Measurements from ENCODE around the gene AOPEP.
A peak's percentile ranks its signal among the peaks of the same experiment; 100 is the strongest.

Gene AOPEP

DNA sequence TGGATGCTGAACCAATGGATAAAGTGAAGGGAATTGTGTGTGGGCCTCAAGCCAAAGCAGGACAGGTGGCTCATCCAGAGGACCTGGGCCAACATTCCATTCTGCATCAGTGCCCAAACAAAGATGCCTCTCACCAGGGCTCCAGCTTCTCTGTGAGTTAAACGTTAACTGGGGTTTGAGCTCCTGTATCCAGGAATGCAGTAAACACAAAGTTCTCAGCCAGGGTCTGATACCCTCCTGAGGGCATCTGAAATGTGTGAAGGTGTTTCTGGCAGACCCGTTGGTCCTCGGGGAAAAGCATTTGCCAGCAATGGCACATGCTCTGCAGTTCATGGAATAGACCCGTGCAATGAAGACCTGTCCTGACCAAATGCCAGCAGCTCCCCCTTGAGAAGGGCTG lies 33.9 kb upstream of the AOPEP start:
- H3K9me3 ChIP-seq (ENCODE audit: low read length): no peaks in the 10 kb centered on the region
- no peaks in the 10 kb centered on the region; the same call in 1 of the 2 replicates for H3K36me3 ChIP-seq (ENCODE audit: insufficient read depth, low read length)
- peaks cover 13% of the 10 kb centered on the region for H3K4me1 ChIP-seq (ENCODE audit: insufficient read depth, low read length, severe bottlenecking)
- H3K79me2 ChIP-seq (ENCODE audit: insufficient read depth, low read length): no peaks in the 10 kb centered on the region
- no peaks in the 10 kb centered on the region for H4K20me1 ChIP-seq (ENCODE audit: insufficient read depth, low read length)
- H3F3A ChIP-seq (ENCODE audit: insufficient read depth, low read length): no peaks in the 10 kb centered on the region
- H3K27me3 ChIP-seq (ENCODE audit: insufficient read depth, low read length): no peaks in the 10 kb centered on the region; the same call in none of the 2 replicates
- no peak for TF ChIP-seq EZH2 (IDR thresholded peaks at IDR 0.05; ENCODE audit: borderline replicate concordance, low read length)
- TF ChIP-seq, protein P1, sequence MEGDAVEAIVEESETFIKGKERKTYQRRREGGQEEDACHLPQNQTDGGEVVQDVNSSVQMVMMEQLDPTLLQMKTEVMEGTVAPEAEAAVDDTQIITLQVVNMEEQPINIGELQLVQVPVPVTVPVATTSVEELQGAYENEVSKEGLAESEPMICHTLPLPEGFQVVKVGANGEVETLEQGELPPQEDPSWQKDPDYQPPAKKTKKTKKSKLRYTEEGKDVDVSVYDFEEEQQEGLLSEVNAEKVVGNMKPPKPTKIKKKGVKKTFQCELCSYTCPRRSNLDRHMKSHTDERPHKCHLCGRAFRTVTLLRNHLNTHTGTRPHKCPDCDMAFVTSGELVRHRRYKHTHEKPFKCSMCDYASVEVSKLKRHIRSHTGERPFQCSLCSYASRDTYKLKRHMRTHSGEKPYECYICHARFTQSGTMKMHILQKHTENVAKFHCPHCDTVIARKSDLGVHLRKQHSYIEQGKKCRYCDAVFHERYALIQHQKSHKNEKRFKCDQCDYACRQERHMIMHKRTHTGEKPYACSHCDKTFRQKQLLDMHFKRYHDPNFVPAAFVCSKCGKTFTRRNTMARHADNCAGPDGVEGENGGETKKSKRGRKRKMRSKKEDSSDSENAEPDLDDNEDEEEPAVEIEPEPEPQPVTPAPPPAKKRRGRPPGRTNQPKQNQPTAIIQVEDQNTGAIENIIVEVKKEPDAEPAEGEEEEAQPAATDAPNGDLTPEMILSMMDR (IDR thresholded peaks at IDR 0.05; ENCODE audit: low read length): no peak
- no peak overlapping the region for H3K4me2 ChIP-seq (ENCODE audit: low read length)
- no peak overlapping the region for H3K4me3 ChIP-seq (ENCODE audit: low read depth, low read length, poor library complexity, severe bottlenecking)
- H3K9ac ChIP-seq (ENCODE audit: low read length): no peak overlapping the region
- no peaks in the 10 kb centered on the region for H3K9me2 ChIP-seq (ENCODE audit: low read depth, low read length)
- H3K27ac ChIP-seq (ENCODE audit: low read depth, low read length, poor library complexity, severe bottlenecking): no peak overlapping the region
- no peak overlapping the region for H2AFZ ChIP-seq (ENCODE audit: low read length)

DNA sequence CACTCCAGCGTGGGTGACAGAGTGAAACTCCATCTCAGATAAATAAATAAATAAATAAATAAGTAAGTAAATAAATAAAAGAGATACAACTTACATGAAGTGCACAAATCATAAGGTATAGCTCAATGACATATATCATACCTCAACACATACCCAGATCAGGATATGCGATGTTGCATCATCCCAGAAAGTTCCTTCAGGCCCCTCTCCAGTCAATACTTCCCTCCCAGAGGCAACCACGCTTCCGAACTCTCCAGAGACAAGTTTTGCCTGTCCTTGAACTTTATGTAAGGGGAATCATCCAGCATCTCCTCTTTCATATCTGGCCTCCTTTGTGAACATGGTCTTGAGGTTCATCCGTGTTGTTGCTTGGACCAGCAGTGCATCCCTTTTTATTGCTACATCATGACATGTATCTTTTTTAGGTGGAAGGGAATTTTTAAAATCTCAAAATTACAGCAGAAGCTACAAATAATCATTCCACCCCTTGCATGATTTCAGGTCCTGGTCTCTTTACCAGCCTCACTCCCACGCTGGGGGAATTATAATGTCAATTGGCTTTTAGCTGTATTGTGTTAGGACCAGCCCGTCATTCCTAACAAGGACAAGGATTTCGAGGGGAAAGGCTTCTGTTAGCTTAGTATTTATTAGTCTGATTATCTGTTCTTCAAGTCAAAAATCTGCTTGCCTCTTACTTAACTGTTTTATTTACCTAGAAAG lies 32.9 kb upstream of the AOPEP start:
- H3K4me1 ChIP-seq (ENCODE audit: insufficient read depth, low read length, severe bottlenecking): peaks cover 13% of the 10 kb centered on the region
- H3K9ac ChIP-seq (ENCODE audit: low read length): no peak overlapping the region
- no peak overlapping the region for H3K4me3 ChIP-seq (ENCODE audit: low read depth, low read length, poor library complexity, severe bottlenecking)
- H3F3A ChIP-seq (ENCODE audit: insufficient read depth, low read length): no peaks in the 10 kb centered on the region
- no peaks in the 10 kb centered on the region for H3K9me3 ChIP-seq (ENCODE audit: low read length)
- H2AFZ ChIP-seq (ENCODE audit: low read length): no peak overlapping the region
- no peaks in the 10 kb centered on the region for H3K9me2 ChIP-seq (ENCODE audit: low read depth, low read length)
- 0 out of 2 replicates have a peak overlapping the region, but pooled peaks have one; percentile 10 for H3K4me2 ChIP-seq (ENCODE audit: low read length)
- H3K27ac ChIP-seq (ENCODE audit: low read depth, low read length, poor library complexity, severe bottlenecking): no peak overlapping the region
- no peaks in the 10 kb centered on the region for H4K20me1 ChIP-seq (ENCODE audit: insufficient read depth, low read length)
- no peak for TF ChIP-seq EZH2 (IDR thresholded peaks at IDR 0.05; ENCODE audit: borderline replicate concordance, low read length)
- TF ChIP-seq, protein P1 (IDR thresholded peaks at IDR 0.05; ENCODE audit: low read length): no peak
- H3K27me3 ChIP-seq (ENCODE audit: insufficient read depth, low read length): no peaks in the 10 kb centered on the region; the same call in none of the 2 replicates
- no peaks in the 10 kb centered on the region; the same call in 1 of the 2 replicates for H3K36me3 ChIP-seq (ENCODE audit: insufficient read depth, low read length)
- H3K79me2 ChIP-seq (ENCODE audit: insufficient read depth, low read length): no peaks in the 10 kb centered on the region

DNA sequence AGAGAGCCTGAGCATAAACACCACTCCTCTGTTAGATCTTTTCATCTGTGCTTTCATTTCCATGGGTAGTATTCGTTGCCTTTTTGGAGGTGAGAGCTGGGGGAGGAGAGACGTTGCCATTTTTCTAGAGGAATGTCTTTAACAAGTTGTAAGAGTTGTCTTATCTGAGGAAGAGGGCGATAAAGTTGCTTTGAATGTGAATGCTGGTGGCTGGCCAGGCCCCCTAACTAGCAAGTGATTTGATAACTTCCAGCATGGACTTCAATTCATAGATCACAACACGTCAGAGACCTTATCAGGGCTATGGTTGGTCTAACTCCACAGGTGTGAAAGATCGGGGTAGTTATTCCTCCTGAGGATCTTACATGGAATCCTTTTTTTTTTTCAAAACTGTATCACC lies 30.0 kb upstream of the AOPEP start:
- H2AFZ ChIP-seq (ENCODE audit: low read length): no peak overlapping the region
- no peak overlapping the region for H3K4me3 ChIP-seq (ENCODE audit: low read depth, low read length, poor library complexity, severe bottlenecking)
- no peaks in the 10 kb centered on the region; the same call in 1 of the 2 replicates for H3K36me3 ChIP-seq (ENCODE audit: insufficient read depth, low read length)
- H3K9me2 ChIP-seq (ENCODE audit: low read depth, low read length): no peaks in the 10 kb centered on the region
- H3K27ac ChIP-seq (ENCODE audit: low read depth, low read length, poor library complexity, severe bottlenecking): no peak overlapping the region
- H3K9ac ChIP-seq (ENCODE audit: low read length): no peak overlapping the region
- TF ChIP-seq EZH2 (IDR thresholded peaks at IDR 0.05; ENCODE audit: borderline replicate concordance, low read length): no peak
- TF ChIP-seq, protein P1 (IDR thresholded peaks at IDR 0.05; ENCODE audit: low read length): no peak
- H3F3A ChIP-seq (ENCODE audit: insufficient read depth, low read length): no peaks in the 10 kb centered on the region
- no peaks in the 10 kb centered on the region for H3K79me2 ChIP-seq (ENCODE audit: insufficient read depth, low read length)
- H3K9me3 ChIP-seq (ENCODE audit: low read length): no peaks in the 10 kb centered on the region
- no peaks in the 10 kb centered on the region for H4K20me1 ChIP-seq (ENCODE audit: insufficient read depth, low read length)
- H3K4me1 ChIP-seq (ENCODE audit: insufficient read depth, low read length, severe bottlenecking): peaks cover 13% of the 10 kb centered on the region
- H3K4me2 ChIP-seq (ENCODE audit: low read length): no peak overlapping the region
- no peaks in the 10 kb centered on the region; the same call in 1 of the 2 replicates for H3K27me3 ChIP-seq (ENCODE audit: insufficient read depth, low read length)

All from OCI-LY1 (cell line).